Activated naive CD8-positive, alpha-beta T cell treated with anti-CD3 and anti-CD28 coated beads, Interleukin-2, amount 50 U/mL, for 24 hours (primary cell): Measurements from ENCODE around the gene BAHCC1.

ENCODE experiments used
- ATAC-seq: fragments of 150-1000 bp; cut with Tn5 transposase; one replicate; pipeline ENCODE4 v1.10.0; 2021
- DNase-seq: peaks from one replicate; pipeline ENCODE4 v3.0.0; 2021
- H3K27ac Mint-ChIP-seq: one replicate; pipeline ENCODE4 v1.8.0; 2021; ENCODE audit warnings: mild to moderate bottlenecking, mixed read lengths
- H3K27me3 Mint-ChIP-seq: one replicate; pipeline ENCODE4 v1.8.0; 2021; ENCODE audit warnings: mixed read lengths
- H3K36me3 Mint-ChIP-seq: one replicate; pipeline ENCODE4 v1.8.0; 2021; ENCODE audit warnings: low read depth, mixed read lengths
- H3K4me1 Mint-ChIP-seq: one replicate; pipeline ENCODE4 v1.8.0; 2021; ENCODE audit warnings: mixed read lengths
- H3K4me3 Mint-ChIP-seq: one replicate; pipeline ENCODE4 v1.8.0; 2021; ENCODE audit warnings: mild to moderate bottlenecking, moderate library complexity, mixed read lengths
- H3K9me3 Mint-ChIP-seq: one replicate; pipeline ENCODE4 v1.8.0; 2021; ENCODE audit warnings: mixed read lengths

The BAHCC1 gene

DNA sequence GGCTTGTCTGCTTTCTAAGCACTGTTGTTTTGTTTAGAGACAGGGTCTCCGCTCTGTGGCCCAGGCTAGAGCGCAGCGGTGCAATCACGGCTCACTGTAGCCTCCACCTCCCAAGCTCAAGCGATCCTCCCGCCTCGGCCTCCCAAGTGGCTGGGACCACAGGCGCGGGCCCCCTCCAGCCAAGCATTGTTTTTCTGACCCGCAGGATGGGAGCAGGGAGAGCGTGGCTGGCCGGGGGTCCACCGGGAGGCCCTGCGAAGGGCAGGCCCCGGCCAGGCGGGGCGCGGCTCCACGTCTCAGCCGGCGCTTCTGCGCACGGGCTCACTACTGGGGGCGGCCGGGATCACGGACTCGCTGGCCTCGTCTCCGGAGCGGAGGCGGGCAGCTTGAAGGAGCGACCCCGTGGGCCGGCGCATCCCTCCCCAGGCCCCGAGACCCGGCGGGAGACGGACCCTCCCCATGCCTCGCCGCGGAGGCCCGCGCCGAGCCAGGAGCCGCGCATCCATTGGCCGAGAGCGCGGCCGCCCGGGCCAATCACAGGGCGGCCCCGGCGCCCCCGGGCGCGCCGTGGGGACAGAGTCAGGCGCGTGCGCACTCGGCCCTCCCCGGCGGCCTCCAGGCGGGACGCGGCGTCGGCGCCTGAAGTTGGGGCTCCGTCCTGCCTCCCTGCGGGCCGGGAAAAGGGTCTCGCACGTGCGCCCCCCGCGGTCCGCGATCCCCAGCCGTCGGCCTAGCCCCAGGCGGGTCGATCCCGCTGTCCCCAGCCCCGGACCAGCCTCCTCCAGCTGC is 92.4 kb downstream of the BAHCC1 start:
- no peak overlapping the region for H3K4me3 Mint-ChIP-seq
- H3K27me3 Mint-ChIP-seq: peaks cover 18% of the 10 kb centered on the region
- peak; percentile 85 for DNase-seq
- H3K27ac Mint-ChIP-seq: no peak overlapping the region
- no peaks in the 10 kb centered on the region for H3K9me3 Mint-ChIP-seq
- ATAC-seq: peak; percentile 74
- no peaks in the 10 kb centered on the region for H3K36me3 Mint-ChIP-seq
- peaks cover 29% of the 10 kb centered on the region for H3K4me1 Mint-ChIP-seq

DNA sequence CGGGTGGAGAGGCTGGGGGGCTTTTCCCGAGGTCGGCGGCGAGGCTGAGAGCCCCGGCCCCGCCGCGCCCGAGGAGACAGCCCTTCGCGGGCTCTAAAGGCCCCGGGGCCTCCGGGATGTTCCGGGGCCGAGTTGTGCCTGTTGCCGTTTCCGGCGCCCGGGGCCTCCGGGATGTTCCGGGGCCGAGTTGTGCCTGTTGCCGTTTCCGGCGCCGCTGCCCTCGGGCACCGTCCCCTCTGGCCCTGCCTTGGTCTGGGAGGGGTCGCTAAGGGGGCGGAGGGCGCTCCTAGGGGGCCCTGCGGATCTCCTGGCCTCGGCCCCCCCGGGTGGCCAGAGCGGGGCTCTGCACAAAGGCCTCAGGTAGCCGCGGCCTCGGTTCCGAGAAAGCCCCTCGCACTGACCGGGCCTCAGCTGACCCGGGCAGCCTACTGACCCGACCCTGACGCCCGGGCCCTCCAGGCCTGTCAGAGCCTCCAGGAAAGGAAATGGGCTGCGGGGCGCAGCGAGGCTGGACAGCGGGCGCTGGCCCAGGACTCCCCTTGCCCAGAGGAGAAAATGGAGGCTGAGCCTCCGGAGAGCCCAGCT is 93.1 kb downstream of the BAHCC1 start:
- ATAC-seq (no peak), DNase-seq (peak; percentile 24)
- H3K4me3 Mint-ChIP-seq: no peak overlapping the region
- no peaks in the 10 kb centered on the region for H3K9me3 Mint-ChIP-seq
- no peaks in the 10 kb centered on the region for H3K36me3 Mint-ChIP-seq
- H3K4me1 Mint-ChIP-seq: peaks cover 23% of the 10 kb centered on the region
- H3K27ac Mint-ChIP-seq: no peak overlapping the region
- H3K27me3 Mint-ChIP-seq: peaks cover 12% of the 10 kb centered on the region

DNA sequence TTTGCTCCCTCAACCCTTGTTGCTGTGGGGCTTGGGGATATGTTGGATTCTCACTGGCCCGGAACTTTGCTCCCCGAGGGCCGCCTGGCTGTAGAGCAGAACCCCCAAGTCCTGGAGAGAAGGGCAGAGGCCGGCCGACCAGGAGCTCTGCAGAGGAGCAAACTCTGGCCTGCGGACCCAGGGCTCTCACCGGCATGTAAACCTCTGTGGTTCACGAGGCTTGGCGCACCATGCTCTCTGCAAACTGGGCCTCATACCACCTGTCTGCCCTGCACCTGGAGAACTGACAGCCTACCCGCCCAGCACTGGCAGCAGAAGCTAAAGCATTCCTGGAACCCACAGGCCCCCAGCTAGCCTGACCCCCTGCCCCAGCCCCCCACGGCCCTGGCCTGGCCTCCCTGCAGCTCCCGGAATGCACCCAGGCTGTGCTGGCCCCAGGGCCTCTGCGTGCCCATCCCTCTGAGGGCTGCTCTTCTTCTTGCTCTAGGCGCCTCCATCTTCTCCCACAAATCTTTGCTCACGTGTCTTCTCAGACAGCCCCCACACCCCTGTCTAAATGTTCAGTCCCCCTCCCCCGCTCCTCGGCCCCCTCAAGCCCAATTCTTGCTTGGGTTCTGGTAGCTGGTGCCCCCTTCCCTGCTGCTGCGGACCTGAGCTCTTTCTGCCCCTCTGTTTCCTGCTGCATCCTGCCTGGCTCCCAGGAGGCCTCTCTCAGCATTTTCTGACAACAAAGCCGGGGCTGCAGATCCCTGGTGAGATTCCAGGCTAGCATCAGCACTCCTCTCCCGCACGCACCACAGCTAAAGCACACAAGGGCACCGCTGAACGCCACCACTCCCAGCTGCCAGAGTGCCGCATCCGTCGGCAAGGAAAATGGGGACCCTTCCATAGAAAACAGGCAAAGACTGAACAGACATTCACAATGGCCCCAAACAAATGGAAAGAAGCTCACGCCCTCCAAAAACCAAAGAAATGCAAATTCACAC is 94.0 kb downstream of the BAHCC1 start:
- H3K4me1 Mint-ChIP-seq: peaks cover 21% of the 10 kb centered on the region
- H3K36me3 Mint-ChIP-seq: no peaks in the 10 kb centered on the region
- H3K27me3 Mint-ChIP-seq: peaks cover 12% of the 10 kb centered on the region
- DNase-seq: no peak
- no peak for ATAC-seq
- no peaks in the 10 kb centered on the region for H3K9me3 Mint-ChIP-seq
- H3K4me3 Mint-ChIP-seq: peak overlapping the region; percentile 60
- H3K27ac Mint-ChIP-seq: no peak overlapping the region

DNA sequence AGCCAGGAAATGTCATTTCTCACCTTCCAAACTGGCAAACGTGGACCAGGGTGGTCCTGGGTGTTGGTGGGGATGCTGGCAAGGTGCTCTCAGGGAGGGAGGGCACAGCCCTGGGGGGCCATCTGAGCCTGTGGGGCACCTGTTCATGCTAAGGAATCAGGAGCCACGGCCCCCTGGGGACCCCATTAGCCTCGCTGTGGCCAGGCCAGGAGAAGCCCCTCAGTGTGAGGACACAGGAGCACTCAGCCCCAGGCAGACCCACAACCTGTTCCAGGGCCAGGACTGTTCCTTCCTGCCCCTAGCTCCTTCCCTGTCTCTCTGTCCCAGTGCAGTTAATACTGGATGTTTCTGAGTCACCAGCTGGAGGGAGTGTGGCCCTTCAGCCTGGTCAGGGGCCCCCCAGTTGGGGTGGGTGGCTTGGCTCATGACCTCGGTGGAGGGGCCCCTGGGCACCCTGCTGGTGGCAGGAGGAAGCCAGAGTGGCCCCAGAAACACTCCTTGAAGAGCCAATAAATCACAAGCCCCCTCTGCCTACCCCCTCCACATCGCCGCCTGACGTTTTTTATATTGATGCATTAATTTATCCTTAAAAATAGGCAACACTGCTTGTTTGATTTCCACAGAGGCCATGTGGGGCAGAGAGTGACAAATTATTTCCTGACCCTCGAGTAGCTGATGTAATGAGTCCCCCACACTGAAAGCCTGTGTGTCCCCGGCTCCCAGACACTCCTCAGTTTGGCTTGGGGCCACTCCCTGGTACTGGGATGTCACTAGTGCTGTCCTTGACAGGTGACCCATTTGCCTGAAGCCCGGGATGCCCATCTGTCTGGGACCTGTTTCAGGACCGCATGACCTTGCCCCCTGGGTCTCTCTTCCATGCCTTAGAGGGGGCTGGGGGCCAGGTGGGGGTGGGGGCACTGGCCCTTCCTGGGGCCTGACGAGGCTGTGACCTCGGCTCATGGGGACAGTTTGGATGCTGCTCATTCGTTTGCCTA is 95.0 kb downstream of the BAHCC1 start:
- H3K36me3 Mint-ChIP-seq: no peaks in the 10 kb centered on the region
- ATAC-seq: no peak
- no peaks in the 10 kb centered on the region for H3K9me3 Mint-ChIP-seq
- peaks cover 16% of the 10 kb centered on the region for H3K27me3 Mint-ChIP-seq
- no peak for DNase-seq
- peak overlapping the region; percentile 60 for H3K4me3 Mint-ChIP-seq
- peaks cover 21% of the 10 kb centered on the region for H3K4me1 Mint-ChIP-seq
- H3K27ac Mint-ChIP-seq: no peak overlapping the region

DNA sequence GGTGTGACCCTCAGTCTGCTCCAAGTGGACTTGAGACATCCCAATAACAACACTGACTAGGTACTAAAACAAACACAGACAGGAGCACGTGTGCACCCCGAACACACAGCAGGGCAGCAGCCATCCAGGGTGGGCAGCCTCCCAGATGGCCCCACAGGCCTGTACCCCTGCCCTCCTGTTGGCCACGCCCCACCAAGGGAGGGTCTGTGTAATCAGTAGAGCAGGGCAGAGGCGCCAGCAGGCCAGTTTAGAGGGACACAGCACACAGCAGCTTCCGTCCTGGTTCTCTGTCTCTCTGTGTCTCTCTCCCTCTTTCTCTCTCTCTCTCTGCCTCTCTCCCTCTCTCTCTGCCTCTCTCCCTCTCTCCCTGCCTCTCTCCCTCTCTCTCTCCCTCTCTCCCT is 95.9 kb downstream of the BAHCC1 start:
- Mint-ChIP-seq H3K27ac (no peak overlapping the region), H3K9me3 (no peaks in the 10 kb centered on the region), H3K4me1 (peaks cover 16% of the 10 kb centered on the region), H3K27me3 (peaks cover 12% of the 10 kb centered on the region), H3K36me3 (no peaks in the 10 kb centered on the region), H3K4me3 (no peak overlapping the region)
- ATAC-seq (no peak), DNase-seq (no peak)

DNA sequence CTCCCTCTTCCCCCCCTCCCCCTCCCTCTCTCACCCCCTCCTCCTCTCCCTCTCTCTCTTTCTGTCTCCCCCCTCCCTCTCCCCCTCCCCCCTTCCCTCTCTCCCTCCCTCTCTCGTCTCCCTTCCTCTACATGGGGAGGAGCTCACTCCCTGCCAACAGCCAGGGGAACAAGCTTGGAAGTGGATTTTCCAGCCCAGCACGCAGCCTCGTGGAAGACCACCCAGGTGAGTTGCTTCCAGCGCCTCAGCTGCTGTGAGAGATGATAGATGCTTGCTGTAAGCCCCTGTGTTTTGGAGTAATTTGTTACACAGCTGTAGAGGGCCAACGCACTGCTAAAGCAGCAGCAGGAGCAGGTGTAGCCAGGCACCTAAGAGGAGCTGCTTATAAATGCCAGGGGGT is 96.5 kb downstream of the BAHCC1 start:
- Mint-ChIP-seq H3K4me3 (no peak overlapping the region), H3K27ac (no peak overlapping the region), H3K9me3 (no peaks in the 10 kb centered on the region)

DNA sequence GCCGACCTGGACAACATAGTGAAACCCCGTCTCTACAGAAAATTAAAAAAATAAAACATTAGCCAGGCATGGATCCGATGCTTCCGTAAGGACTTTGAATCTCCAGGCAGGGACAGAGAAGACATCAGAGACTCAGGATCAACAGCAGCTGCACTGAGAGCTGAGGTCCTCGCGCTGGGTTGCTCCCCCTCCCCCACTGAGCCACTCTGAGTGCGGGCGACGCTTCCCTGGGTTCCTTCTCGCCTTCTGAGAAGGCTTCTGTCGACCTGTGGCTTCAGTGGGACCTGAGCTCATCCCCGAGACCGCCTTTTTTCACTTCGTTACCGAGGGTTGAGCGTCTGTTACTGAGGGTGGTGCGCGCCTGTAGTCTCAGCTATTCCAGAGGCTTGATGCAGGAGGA is 96.9 kb downstream of the BAHCC1 start:
- peaks cover 9% of the 10 kb centered on the region for H3K27me3 Mint-ChIP-seq
- H3K27ac Mint-ChIP-seq: no peak overlapping the region
- peaks cover 9% of the 10 kb centered on the region for H3K4me1 Mint-ChIP-seq
- no peak for DNase-seq
- H3K9me3 Mint-ChIP-seq: no peaks in the 10 kb centered on the region
- H3K4me3 Mint-ChIP-seq: no peak overlapping the region
- ATAC-seq: no peak
- H3K36me3 Mint-ChIP-seq: no peaks in the 10 kb centered on the region

More for the DNA sequence above, 96.5 kb downstream of the BAHCC1 start:
- DNase-seq (no peak), ATAC-seq (no peak)
- Mint-ChIP-seq H3K36me3 (no peaks in the 10 kb centered on the region), H3K27me3 (peaks cover 9% of the 10 kb centered on the region), H3K4me1 (peaks cover 10% of the 10 kb centered on the region)

DNA sequence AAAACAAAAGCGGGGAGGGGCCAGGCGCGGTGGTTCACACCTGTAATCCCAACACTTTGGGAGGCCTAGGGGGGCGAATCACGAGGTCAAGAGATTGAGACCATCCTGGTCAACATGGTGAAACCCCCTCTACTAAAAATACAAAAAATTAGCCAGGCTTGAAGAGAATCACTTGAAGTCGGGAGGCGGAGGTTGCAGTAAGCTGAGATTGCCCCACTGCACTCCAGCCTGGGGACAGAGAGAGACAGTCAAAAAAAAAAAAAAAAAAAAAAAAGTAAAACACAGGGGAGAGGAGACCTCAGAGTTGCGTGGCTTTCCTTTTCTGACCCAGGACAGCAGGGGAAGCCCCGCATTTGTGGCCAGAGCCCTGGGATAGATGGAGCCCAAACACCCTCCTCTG is 97.4 kb downstream of the BAHCC1 start:
- Mint-ChIP-seq H3K36me3 (no peaks in the 10 kb centered on the region), H3K9me3 (no peaks in the 10 kb centered on the region), H3K4me1 (peaks cover 6% of the 10 kb centered on the region), H3K27me3 (peaks cover 9% of the 10 kb centered on the region), H3K4me3 (no peak overlapping the region), H3K27ac (no peak overlapping the region)
- ATAC-seq (no peak), DNase-seq (no peak)

DNA sequence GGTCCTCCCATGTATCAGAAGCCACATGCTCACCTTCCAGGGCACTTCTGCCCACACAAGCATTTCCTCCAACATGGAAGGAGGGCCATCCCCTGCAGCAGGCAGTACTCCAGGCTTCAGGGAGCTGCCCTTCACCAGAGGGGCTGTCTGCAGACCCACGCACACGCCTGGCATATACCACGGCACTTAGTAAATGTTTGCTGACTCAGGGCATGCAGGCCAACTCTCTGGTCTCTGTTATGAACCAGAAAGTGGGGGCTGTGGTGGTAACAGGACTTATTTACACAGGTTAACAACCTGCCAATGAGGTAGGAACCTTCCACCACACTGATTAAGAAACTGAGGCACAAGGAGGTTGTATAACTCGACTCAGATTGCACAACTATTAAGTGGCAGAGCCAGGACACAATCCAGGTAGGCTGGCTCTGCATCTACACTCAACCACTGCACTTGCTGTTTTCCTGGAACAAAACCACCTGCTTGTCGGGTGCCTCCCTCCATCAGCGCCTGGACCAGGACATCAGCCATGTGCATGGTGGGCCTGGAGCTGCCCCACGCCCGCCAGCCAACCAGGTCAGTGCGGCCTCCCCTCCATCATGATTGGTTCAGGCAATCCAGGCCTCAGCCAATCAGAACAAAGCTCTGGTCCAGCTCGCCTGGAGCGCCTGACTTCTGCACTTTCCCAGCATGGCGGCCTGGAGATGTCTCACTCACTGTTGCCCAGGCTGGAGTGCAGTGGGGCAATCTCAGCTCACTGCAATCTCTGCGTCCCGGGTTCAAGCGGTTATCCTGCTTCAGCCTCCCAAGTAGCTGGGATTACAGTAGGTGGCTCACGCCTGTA is 98.2 kb downstream of the BAHCC1 start:
- H3K4me1 Mint-ChIP-seq: peaks cover 6% of the 10 kb centered on the region
- no peaks in the 10 kb centered on the region for H3K9me3 Mint-ChIP-seq
- no peaks in the 10 kb centered on the region for H3K36me3 Mint-ChIP-seq
- H3K27ac Mint-ChIP-seq: no peak overlapping the region
- H3K4me3 Mint-ChIP-seq: no peak overlapping the region
- H3K27me3 Mint-ChIP-seq: peaks cover 9% of the 10 kb centered on the region
- DNase-seq (no peak), ATAC-seq (no peak)

DNA sequence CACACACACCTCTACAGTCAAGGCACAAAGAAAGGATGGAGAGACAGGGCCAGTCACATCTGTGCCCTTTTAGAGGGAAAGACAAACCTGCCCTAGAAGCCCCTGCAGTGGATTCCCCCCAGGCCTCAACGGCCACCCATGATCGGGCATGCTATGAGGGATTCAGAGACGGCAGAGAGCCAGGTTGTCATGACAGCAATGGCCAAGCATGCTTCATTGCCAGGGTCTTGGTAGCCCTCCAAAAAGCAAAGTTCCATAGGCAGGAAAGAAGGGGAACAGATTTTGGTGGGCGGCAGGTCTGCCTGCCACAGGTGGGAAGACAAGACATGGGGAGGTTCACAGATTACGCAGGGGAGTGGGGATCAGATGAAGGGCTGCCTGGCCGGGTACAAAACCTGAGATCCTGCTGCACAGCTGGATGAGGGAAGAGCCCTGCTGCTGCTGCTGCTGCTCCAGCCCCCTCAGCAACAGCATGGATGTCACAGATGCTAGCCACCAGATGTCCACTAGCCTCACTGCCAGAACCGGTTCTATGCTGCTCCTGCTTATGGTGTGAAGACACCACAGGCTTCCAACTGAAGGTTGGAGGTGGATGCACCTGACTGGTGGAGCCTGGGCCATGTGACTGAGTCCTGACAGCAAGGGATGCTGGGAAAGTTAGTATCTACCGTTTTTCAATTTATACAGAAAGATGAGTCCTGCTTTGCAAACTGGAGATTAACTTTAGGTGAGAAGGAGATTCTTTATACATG is 99.5 kb downstream of the BAHCC1 start:
- no peaks in the 10 kb centered on the region for H3K9me3 Mint-ChIP-seq
- H3K4me3 Mint-ChIP-seq: no peak overlapping the region
- H3K27me3 Mint-ChIP-seq: peaks cover 7% of the 10 kb centered on the region
- no peak for DNase-seq
- ATAC-seq: peak; percentile 37
- H3K4me1 Mint-ChIP-seq: peaks cover 4% of the 10 kb centered on the region
- H3K27ac Mint-ChIP-seq: no peak overlapping the region
- H3K36me3 Mint-ChIP-seq: no peaks in the 10 kb centered on the region

DNA sequence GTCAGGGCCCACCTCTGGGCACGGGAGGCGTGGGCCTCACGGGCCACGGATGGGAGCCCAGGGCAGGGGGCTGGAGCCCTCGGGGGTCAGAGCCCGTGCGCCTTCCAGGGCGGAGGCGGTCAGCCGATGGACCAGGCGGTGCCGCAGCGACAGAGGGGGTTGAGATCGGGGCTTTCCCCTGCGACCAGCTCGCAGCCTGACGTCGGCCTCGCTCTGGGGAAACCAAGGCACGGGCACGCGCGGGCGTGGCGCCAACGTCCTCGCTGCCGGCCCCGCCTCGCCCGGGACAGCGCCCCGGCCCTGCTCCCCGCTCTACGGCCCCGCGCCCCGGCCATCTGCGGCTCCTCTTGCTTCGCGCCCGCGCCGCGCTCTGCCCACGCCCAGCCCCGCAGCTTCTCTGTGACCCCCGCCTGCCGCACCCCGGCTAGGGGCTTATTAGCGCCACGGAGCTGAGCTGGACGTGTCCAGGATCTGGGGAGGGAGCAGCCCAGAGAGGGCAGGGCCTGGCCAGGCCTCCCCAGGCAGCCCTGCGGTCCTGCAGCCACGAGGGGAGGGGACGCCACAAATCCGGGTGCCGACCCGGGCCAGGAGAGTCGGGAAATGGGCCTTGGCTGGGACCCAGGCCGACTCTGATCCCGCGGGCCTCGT is 103.8 kb downstream of the BAHCC1 start:
- Mint-ChIP-seq H3K27me3 (peaks cover 4% of the 10 kb centered on the region), H3K9me3 (no peaks in the 10 kb centered on the region), H3K27ac (no peak overlapping the region), H3K36me3 (no peaks in the 10 kb centered on the region), H3K4me1 (no peaks in the 10 kb centered on the region), H3K4me3 (no peak overlapping the region)
- ATAC-seq (no peak), DNase-seq (no peak)

DNA sequence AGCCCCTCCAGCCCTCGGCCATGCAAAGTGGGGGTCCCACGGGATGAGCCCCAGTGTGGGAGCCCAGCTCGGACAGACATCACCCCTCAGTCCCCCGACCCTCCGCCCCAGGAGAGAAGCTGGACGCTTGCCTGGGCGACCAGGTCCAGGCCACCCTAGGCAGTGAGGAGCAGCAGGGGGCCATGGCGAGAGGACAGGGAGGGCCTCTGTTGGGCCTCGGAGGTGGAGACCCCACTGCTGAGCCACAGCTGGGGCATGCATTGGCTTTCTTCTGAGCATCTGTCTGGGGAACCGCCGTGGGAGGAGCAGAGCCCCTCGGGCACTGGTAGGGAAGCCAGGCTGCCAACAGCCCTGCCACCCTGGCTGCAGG is 104.3 kb downstream of the BAHCC1 start:
- Mint-ChIP-seq H3K4me3 (no peak overlapping the region), H3K4me1 (no peaks in the 10 kb centered on the region), H3K27me3 (peaks cover 2% of the 10 kb centered on the region), H3K9me3 (no peaks in the 10 kb centered on the region), H3K27ac (no peak overlapping the region), H3K36me3 (no peaks in the 10 kb centered on the region)
- no peak for ATAC-seq
- DNase-seq: no peak
